DLD1 (cell line): ENCODE measurements around the gene ZDHHC24.
"Not testable (repeated sequence)": the region's sequence is repeated elsewhere in the genome, so short reads cannot be mapped to it uniquely, and the experiment has no call there.

Experiments used
- in situ Hi-C: cut with HindIII; loops from 2 replicates; pipeline ENCODE4 v1.10.0; 2017; ENCODE audit warnings: low sequenced_read_pairs

The ZDHHC24 gene

DNA sequence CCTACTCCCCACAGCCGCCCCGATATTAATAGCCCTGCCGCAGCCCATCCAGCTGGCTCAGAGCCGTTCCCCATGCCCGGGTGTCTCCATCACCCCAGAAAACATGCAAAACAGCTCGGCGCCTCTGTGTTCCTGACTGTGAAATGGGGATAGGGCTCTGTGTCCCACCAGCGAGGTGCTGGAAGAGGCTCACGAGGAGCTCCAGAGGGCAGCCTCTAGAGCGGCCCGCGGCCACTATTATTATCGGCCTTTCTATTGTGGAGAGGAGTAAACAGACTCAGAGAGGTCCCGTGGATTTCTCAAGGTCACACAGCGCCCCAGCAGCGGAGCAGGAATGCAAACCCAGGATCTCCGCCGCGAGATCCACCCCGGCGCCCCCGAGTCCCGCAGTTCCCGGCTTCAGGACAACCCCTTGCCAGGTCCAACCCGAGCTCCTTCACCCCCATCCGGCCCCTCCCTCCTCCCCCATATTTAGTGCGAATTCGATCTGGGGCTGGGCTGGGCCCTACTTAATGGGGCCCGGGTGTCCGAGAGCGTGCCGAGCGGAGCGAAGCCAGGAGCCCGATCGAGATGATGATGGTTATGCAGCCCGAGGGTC lies 619 bp upstream of the ZDHHC24 start, which contains the start of gene ACTN3:
ACTN3 (plus strand) TSS at position 536 of the 598 bp plus-strand sequence; CDS start at position 571, 35 bp downstream.
- in situ Hi-C loops, result no loop called here

DNA sequence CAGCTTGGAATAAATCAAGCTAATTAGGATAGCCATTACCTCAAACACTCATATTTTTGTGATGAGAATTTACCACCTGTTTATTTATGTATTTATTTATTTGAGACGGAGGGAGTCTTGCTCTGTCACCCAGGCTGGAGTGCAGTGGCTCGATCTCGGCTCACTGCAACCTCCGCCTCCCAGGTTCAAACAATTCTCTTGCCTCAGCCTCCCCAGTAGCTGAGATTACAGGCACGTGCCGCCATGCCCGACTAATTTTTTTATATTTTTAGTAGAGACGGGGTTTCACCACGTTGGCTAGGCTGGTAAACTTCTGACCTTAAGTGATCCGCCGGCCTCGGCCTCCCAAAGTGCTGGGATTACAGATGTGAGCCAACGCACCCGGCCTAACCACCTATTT lies 896 bp downstream of the ZDHHC24 start:
- in situ Hi-C loops, result not testable (repeated sequence)

DNA sequence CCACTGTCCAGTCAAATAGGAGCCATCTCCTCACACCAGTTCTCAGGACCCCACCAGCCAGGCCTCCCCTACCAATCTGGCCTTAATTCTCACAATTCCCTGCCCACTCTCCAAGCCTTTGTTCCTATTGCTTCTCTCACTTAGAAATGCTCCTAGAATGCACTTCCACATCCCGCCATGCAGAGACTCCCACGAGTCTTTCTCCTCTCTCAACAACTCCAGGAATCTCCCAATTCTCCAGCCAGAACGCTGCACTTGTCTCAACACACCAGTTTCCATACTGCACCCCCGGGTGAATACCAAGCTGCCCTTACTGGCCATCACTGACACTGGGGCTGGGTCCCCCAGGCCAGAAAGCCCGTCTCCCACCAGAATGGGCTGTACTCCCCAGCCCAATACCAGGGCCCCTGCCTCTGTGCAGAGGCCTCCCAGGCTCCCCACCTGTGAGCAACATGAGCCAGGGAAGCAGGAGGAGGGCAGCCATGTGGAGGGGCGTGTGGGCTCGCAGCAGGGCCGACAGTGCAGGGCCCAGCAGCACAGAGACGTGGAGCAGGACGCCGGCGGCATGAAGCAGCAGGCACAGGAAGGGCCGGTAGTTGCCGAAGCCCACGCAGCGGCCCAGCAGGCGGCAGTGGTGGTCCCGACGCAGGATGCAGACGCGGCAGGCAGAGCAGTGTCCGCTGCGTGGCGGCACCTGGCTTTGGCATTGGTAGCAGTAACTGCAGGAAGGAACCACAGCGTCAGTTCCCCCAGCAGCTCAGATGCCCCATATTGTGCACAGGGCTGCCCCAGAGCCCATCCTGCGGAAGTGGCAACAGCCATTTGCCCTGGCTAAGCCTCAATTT lies 2.4 kb downstream of the ZDHHC24 start:
- in situ Hi-C loops, result no loop called here

DNA sequence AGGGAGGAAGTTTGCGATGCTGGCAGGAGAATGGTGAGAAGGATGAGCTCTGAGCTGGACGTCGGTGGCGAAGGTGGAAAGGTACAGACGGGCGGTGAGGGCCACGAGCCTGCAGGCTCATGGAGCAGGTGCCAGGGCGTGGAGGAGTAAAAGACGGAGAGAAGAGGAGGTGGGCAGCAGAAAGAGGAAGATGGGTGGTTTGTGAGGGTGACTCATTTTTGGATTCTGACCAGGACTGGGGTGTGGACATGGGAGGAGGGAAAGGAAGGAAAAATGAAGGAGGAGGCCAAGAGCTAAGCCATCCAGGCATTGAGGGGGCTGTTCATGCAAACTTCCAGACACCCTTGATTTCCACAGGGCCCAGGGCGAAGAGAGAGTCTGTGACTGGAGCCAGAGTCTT lies 3.5 kb downstream of the ZDHHC24 start:
- in situ Hi-C loops, result no loop called here

DNA sequence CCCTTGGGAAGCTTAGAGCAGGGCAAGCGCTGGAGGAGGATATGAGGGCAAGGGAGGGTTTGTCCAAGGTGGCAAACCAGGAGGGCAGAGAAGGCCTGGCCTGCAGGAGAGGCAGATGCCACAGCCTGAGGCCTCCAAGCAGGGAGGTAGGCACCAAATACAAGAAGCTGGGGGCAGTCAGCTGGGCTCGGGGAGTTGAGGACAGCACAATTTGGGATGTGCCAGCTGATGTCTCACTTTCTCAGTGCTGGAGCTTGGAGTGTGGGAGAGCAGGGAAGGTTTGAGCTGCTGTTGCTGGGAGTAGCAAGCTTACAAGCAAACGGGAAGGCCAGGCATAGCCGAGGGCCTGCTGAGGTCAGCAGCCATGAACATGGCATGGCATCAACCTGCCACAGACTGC lies 4.0 kb downstream of the ZDHHC24 start:
- in situ Hi-C loops, result no loop called here

DNA sequence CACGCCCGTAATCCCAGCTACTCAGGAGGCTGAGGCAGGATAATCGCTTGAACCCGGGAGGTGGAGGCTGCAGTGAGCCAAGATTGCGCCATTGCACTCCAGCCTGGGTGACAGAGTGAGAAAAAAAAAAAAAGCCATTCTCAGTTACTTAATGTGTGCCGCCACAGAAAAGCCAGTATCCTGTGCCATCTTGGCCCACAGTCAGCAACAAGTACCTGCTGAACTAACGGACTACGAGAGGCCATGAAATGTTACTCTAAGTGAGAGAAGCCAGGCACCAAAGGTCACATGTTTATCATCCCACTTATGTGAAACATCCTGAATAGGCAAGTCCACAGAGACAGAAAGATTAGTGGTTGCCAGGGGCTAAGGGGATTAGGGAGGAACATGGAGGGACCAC lies 5.2 kb downstream of the ZDHHC24 start:
- in situ Hi-C loops, result not testable (repeated sequence)

DNA sequence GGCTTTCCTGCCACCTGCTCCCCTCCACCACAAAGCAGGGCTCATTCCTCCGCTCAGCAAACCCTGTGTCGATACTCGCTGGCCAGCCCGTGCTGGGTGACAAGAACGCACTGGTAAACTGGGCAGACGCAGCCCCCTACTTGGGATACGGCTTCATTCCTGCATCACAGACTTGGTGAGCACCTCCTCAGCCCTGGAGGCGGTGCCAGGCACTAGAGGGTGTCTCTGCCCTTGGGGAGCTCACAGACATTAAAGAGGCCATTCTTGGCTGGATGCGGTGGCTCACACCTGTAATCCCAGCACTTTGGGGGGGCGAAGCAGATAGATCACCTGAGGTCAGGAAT lies 6.0 kb downstream of the ZDHHC24 start:
- in situ Hi-C loops, result no loop called here

DNA sequence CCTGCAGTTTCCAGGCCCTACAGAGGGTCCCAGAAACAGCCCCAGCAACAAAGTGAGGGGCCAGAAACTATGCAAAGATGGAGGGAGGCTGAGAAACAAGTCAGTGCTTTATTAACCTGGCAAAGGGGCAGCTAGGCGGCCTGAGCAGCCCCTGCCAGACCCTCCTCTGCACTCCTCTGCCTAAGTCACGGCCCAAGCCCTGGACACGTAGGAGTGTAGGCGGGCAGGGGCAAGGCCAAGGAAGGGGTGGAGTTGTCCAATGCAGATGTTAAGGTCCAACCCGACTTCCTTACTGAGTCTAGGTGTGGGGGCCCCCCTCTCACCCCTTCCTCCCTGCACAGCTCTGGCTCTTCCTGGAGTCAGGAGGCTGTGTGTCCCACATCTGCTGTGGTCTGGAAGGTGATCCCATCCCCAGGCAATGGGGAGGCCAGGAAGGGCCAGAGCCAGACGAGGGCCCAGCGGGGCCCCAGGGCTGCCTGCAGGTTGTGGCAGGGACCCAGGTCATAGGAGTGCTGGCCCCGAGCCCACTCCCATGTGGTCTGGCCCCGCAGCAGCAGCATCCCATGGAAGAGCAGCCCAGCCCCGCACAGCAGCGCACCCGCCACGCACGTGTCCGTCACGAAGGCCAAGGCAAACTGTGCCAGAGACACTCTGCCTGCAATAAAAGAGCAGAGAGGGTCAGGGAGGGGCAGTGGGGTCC lies 6.5 kb downstream of the ZDHHC24 start:
- in situ Hi-C loops, result no loop called here

DNA sequence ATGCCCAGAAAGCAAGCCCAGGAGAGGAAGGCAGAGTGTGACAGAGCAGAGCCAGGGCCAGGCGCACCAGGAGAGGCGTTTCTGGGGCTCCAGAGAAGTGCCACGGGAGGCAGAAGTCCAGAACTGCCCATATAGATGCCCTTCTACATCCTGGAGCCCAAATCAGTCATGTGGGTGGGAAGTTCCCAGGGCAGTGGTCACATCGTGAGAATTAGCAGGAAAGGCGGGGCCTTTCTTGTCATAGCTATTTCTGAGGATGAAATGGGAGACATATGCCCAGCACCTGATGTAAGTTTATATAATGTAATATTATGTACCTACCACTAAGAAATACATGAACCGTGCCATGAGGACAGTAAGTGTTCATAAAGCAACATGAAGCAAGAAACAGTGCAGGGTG lies 13.1 kb downstream of the ZDHHC24 start:
- in situ Hi-C loops, result no loop called here

DNA sequence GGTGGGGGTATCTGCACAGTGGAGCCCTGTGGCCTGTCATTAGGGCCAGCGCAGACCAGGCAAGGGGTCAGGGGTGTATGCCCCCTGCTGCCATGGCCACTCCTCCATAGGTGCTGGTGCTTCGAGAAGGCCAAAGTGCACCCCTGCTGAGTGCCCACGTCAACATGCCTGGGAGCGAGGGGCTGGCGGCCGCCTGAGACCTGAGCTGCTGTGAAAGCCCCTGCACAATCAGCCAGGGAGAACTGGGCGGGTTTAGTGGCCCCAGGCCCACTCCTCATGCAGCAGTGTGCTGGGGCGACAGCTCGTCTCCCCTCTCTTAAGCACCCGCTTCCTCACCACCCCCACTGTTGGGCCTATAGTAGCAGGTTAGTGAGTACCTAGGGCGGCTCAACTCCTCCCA lies 14.0 kb downstream of the ZDHHC24 start:
- in situ Hi-C loops, result no loop called here

DNA sequence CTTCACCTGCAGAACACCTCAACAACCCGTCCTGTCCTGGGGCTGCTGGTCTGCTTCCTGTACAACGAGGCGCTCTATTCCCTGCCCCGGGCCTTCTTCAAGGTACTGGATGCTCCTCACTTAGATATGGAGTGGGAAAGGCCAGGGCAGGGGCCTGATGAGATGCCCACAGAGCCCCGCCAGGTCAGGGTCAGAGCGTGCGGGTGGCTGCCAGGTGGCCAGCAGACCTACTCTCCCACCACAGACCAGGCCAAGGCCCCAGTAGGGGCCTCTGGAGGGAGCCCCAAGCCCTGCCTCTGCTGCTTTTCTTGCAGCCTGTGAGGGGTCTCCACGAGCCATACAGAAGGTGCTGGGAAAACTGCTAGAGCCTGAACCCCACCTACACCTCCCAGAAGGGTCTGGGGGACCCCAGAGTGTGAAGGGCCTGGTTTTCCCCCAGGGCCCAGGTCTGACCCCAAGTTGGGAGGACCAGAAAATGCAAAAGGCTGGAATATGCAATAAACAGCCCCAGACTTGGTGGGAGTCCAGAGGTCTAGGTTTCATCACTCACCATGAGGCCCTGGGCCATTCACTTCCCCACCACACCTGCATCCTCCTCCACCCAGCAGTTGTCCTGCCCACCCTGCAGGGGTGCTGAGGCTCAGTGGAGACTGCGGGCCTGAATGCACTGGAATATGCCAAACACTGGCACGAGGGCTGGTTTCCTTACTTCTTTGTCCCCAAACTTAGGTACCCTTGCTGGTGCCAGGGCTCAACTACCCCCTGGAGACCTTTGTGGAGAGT lies 14.7 kb downstream of the ZDHHC24 start:
- in situ Hi-C loops, result no loop called here

DNA sequence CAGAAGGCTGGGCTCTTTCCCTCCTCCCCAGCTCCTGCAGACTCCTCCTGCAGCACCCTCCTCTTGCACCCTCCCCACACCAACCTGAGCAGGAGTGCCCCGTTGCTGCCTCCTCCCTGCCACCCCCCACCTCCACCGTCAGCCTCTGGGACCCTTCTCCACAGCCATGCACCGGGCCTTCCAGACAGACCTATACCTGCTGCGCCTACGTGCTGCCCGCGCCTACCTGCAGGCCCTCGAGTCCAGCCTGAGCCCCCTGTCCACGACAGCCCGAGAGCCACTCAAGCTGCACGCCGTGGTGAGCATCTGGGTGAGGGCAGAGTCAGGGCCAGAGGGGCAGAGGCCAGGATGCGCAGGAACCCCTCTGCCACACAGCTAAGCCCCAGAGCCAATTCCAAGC lies 16.2 kb downstream of the ZDHHC24 start:
- in situ Hi-C loops, result no loop called here

DNA sequence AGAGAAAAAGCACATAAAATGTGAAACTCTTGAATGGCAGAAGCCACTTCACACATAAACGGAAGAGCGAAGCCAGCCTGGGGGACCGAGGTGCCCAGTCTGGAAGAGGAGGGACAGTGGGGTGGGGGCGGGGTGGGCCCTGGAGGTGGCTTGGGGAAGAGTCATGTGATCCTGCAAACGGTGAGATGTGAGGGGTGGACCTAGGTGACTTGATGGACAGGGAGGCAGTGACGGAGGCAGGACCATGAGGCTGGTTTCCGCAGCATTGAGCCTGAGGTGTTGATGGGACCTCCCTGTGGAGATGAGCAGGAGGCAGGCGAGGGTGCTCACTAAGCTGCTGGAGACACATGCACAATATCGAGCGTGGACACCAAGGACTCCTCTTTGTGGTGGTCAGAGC lies 16.8 kb downstream of the ZDHHC24 start:
- in situ Hi-C loops, result no loop called here

DNA sequence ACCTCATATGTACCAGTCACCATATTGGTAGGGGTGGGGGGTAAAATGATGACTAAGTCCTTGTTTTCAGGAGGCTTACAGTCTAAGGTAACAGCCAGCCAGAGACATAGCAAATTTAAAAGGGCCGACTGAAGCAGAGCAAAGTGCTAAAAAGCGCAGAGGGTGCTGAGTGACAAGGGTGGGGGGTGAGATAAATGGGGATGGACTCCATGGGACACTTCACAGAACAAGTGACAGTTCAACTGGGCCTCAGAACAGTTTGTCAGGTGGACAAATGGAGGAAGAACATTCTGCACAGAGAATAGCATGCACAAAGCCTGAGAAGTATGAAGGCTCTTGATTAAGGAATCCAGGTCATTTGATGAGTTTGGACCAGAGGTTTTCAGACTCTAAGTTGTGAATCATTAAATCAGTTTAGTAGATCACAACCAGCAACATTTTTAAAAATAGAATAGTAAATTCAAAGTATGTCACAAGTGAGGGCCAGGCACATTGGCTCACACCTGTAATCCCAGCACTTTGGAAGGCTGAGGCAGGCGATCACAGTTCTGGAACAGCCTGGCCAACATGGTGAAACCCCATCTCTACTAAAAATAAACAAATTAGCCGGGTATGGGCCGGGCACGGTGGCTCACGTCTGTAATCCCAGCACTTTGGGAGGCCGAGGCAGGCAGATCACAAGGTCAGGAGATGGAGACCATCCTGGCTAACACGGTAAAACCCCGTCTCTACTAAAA lies 21.4 kb downstream of the ZDHHC24 start:
- in situ Hi-C loops, result no loop called here

DNA sequence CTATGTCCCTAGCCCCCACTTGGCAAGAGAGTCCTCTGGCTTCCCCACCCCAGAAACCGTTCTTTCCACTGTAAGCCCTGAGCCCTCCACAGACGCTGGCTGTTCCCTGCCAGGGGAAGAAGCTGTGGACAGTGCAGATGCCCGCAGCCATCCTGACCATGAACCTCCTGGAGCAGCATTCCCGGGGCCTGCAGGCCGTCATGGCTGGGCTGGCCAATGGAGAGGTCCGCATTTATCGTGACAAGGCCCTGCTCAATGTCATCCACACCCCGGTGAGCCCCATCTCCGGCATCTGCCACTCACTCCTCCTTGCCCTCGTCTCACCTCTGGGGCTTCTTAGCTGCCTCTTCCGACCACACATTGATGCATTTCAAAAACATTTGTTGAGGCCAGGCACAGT lies 22.2 kb downstream of the ZDHHC24 start:
- in situ Hi-C loops, result no loop called here

DNA sequence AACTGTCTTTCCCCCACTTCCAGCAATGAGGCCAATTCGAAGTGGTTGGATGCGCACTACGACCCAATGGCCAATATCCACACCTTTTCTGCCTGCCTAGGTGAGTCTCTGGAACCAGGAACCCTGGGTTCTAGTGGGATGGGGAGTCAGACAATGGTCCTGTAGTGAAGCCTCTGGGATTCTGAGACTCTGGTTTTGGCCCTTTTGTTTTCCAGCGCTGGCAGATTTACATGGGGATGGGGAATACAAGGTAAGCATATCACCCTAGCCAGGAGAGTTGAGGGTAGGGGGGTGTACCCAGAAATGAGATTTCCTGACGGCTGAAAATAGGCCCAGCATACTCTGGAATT lies 34.9 kb downstream of the ZDHHC24 start:
- in situ Hi-C loops, result no loop called here

DNA sequence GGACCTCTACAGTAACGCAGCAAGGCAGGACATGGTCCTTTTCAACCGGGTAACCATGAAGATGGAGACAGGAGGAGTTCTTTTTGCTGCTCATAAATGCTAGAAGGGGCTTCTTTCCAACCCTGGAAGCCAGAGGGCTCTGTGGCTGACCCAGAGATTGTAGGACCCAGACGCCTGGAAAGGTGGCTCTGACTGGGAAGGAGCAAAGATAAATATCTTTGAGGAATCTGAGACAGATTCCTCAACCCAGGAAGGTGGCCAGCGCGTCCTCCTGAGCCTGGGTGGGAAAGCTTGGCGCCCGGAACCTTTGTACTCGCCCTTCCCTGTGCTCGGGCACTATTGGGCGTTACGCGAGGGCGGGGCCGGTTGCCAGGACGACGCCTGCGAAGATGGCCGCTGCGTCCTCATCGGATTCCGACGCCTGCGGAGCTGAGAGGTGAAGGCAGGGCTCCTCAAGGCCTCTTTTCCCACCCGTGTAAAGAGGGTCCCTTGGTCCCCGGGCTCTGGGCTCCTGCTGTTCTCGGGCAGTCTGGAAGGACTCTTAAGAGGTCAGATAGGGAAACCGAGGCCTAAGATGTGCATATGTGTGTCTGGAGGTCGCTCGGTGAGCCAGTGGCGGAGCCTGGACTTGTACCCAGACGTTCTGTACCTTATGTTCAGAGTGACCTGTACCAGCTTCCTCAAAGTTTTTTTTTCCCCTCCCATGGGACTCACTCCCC lies 35.4 kb downstream of the ZDHHC24 start, which contains the start of gene BBS1:
BBS1 (plus strand) TSS at position 365 of the 719 bp plus-strand sequence; CDS start at position 390, 25 bp downstream.
- in situ Hi-C loops, result no loop called here

DNA sequence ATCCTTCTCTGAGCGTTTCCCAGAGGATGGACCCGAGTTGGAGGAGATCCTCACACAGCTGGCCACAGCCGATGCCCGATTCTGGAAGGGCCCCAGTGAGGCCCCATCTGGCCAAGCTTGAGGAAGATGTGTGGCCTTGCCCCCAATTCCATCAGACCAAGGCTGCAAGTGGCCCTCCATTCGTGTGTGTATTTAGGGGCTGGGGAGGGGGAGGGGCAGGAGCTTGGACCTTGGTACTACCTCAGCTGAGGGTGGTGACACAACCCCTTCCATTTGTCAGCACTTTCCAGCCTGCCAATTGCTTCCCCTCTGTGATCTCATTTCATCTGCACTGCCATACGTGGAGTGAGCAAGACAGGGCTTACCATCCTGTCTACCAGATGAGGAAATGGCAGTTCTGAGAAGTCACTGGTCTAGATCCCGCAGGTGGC lies 36.7 kb downstream of the ZDHHC24 start:
- in situ Hi-C loops, result no loop called here

DNA sequence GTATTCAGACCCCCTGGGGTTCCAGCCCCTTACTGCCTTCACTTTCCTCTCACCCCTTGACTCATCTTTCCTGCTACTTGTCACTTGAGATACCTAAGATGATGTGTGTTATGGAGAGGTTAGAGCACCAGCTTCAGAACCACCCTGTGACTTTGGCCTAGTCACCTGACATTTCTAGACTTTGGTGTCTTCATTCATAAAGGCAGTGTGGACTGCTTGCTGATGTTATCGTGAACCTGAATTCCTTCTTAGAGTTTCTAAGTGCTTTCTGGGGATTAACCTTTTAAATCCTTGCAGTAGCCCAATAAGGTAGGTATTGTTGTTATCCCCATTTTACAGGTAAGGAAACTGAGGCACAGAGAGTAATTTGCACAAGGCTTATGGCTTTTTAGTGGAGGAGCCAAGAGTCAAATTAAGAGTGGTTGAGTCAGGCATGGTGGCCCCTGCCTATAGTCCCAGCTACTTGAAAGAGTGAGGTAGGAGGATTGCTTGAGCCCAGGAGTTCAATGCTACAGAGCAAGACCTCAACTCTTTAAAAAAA lies 40.5 kb downstream of the ZDHHC24 start:
- in situ Hi-C loops, result no loop called here

DNA sequence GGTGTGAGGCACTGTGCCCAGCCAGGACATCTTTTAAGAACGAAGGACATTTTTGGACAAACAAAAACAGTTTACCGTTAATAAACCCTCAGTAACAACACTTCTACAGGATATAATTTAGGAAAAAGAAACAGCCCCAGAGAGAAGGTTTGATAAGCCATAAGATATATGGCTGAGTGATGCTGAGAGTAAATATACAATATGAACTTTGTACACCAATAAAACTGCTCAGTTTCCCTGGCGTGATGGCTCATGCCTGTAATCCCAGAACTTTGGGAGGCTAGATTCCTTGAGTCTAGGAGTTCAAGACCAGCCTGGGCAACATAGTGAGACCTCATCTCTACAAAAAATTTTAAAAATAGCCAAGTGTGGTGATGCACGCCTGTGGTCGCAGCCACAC lies 47.3 kb downstream of the ZDHHC24 start:
- in situ Hi-C loops, result no loop called here
